SIG-M5 treated with dmso at 0.1 percent for 504 hours (cell line): ENCODE results near the gene GLB1L2.
A peak's percentile ranks its signal among the peaks of the same experiment; 100 is the strongest.

Source experiments
- DNase-seq: peaks from one replicate; lab custom pipeline; 2025; ENCODE audit not compliant: unreplicated experiment; lab: John Stamatoyannopoulos, UW

GLB1L2 gene

GRCh38 chr11:134346976-134347350 is 15.2 kb downstream of the GLB1L2 start:
- DNase-seq = no peak

GRCh38 chr11:134347441-134347840 is 15.7 kb downstream of the GLB1L2 start:
- no peak for DNase-seq

- DNase-seq = no peak
Measured at GRCh38 chr11:134349109-134349801, 17.5 kb downstream of the GLB1L2 start.

- no peak for DNase-seq
Measured at GRCh38 chr11:134349802-134350355, 18.1 kb downstream of the GLB1L2 start.

- no peak for DNase-seq
Measured at GRCh38 chr11:134350381-134350780, 18.6 kb downstream of the GLB1L2 start.

- DNase-seq = no peak
Measured at GRCh38 chr11:134352111-134352510, 20.3 kb downstream of the GLB1L2 start.

GRCh38 chr11:134355136-134355535 is 23.3 kb downstream of the GLB1L2 start:
- DNase-seq = no peak

GRCh38 chr11:134355656-134356055 is 23.9 kb downstream of the GLB1L2 start:
- DNase-seq = no peak

- DNase-seq = no peak
Measured at GRCh38 chr11:134356656-134357544, 25.1 kb downstream of the GLB1L2 start.

GRCh38 chr11:134357545-134357839 is 25.7 kb downstream of the GLB1L2 start:
- no peak for DNase-seq

GRCh38 chr11:134358165-134358855 is 26.5 kb downstream of the GLB1L2 start:
- DNase-seq = no peak

- DNase-seq = no peak
Measured at GRCh38 chr11:134358856-134359490, 27.2 kb downstream of the GLB1L2 start.

GRCh38 chr11:134359646-134360045 is 27.9 kb downstream of the GLB1L2 start:
- DNase-seq = no peak

- peak; percentile 58 for DNase-seq
Measured at GRCh38 chr11:134360050-134360835, 28.5 kb downstream of the GLB1L2 start.

GRCh38 chr11:134361661-134362060 is 29.9 kb downstream of the GLB1L2 start:
- DNase-seq = no peak

- DNase-seq = no peak
Measured at GRCh38 chr11:134362192-134362901, 30.6 kb downstream of the GLB1L2 start.

- no peak for DNase-seq
Measured at GRCh38 chr11:134363161-134363560, 31.4 kb downstream of the GLB1L2 start.

GRCh38 chr11:134363592-134363991 is 31.8 kb downstream of the GLB1L2 start:
- DNase-seq = no peak

- DNase-seq = no peak
Measured at GRCh38 chr11:134364261-134364660, 32.5 kb downstream of the GLB1L2 start.
